Measurements from ENCODE around the gene RNASEH2C. TPM values are rescaled to one million over a fixed set of nuclear protein-coding genes. Genes with fewer than 3 reads are reported as not detected.
"Not testable (repeated sequence)": the region's sequence is repeated elsewhere in the genome, so short reads cannot be mapped to it uniquely, and the experiment has no call there.

RNASEH2C gene
- polyA plus RNA-seq, 1 donor (not counting 4 experiments of a cell fraction or from before 2014, with no cell fraction given), result 18.5 TPM

DNA sequence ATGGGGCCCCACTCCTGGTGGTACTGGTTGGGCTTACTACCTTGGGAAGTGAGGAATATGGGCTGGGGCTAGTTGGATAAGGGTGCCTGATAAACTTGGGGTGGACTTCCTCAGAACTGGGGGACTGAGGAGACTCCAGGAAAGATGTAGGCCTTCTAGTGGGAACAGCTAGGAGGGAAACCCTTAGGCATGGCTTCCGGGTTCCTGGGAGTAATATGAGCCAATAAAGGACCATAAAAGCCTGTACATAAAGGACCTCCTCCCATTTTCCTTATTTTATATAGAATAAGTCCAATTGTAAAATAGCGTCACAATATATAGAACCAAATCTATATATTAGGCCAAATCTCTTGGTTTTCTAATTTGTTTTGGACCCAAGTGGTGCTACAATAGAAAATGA, 18.4 kb upstream of the RNASEH2C start:
- dilution Hi-C loops (cut with MboI; ENCODE audit: extremely low pct_ligation_motif_present, low sequenced_read_pairs), result no loop called here
- H3K9ac ChIP-seq (ENCODE audit: control insufficient read depth, extremely low read depth, insufficient read depth, low read length), result no peak overlapping the region
- peaks cover 5% of the 10 kb centered on the region for H3K27me3 ChIP-seq (ENCODE audit: control insufficient read depth, extremely low read depth, insufficient read depth, low read length)
- H3K27ac ChIP-seq (ENCODE audit: control insufficient read depth, insufficient read depth, low read length), result no peak overlapping the region
- H3K9me1 ChIP-seq (ENCODE audit: control insufficient read depth, extremely low read depth, insufficient read depth, low read length), result no peaks in the 10 kb centered on the region
- H3K9me3 ChIP-seq (ENCODE audit: control insufficient read depth, low read depth, low read length), result peaks cover 2% of the 10 kb centered on the region
- no peak overlapping the region for H3K4me3 ChIP-seq (ENCODE audit: control insufficient read depth in 2 of 3, extremely low read depth in 1 of 3, insufficient read depth in 2 of 3, low read depth in 1 of 3, low read length in 3 of 3)
- no peak overlapping the region for H3K4me2 ChIP-seq (ENCODE audit: control insufficient read depth, extremely low read depth, insufficient read depth, low read depth, low read length)
- H3K79me2 ChIP-seq (ENCODE audit: control insufficient read depth, insufficient read depth, low read length), result no peaks in the 10 kb centered on the region
- TF ChIP-seq, protein P1, sequence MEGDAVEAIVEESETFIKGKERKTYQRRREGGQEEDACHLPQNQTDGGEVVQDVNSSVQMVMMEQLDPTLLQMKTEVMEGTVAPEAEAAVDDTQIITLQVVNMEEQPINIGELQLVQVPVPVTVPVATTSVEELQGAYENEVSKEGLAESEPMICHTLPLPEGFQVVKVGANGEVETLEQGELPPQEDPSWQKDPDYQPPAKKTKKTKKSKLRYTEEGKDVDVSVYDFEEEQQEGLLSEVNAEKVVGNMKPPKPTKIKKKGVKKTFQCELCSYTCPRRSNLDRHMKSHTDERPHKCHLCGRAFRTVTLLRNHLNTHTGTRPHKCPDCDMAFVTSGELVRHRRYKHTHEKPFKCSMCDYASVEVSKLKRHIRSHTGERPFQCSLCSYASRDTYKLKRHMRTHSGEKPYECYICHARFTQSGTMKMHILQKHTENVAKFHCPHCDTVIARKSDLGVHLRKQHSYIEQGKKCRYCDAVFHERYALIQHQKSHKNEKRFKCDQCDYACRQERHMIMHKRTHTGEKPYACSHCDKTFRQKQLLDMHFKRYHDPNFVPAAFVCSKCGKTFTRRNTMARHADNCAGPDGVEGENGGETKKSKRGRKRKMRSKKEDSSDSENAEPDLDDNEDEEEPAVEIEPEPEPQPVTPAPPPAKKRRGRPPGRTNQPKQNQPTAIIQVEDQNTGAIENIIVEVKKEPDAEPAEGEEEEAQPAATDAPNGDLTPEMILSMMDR (optimal IDR thresholded peaks at IDR 0.05 in 1 of 3, IDR thresholded peaks at IDR 0.05 in 1 of 3, conservative IDR thresholded peaks at IDR 0.05 in 1 of 3; ENCODE audit: extremely low read depth in 1 of 3, insufficient read depth in 2 of 3, low read length in 3 of 3), result no peak
- TF ChIP-seq EZH2 (IDR thresholded peaks at IDR 0.05; ENCODE audit: low read length), result no peak
- FAIRE-seq (no peak), DNase-seq (ENCODE audit: low read depth, low spot score) (no peak)
- H3K36me3 ChIP-seq (ENCODE audit: control insufficient read depth in 2 of 2, extremely low read depth in 1 of 2, insufficient read depth in 2 of 2, low read length in 2 of 2), result no peaks in the 10 kb centered on the region
- no peak overlapping the region for H2AFZ ChIP-seq (ENCODE audit: control insufficient read depth, low read length)
- no peaks in the 10 kb centered on the region for H4K20me1 ChIP-seq (ENCODE audit: control insufficient read depth, extremely low read depth, insufficient read depth, low read length)
- H3K4me1 ChIP-seq (ENCODE audit: control insufficient read depth, extremely low read depth, insufficient read depth, low read length), result no peaks in the 10 kb centered on the region

- dilution Hi-C loops (cut with MboI; ENCODE audit: extremely low pct_ligation_motif_present, low sequenced_read_pairs), result no loop called here
- no peaks in the 10 kb centered on the region for H3K4me1 ChIP-seq (ENCODE audit: control insufficient read depth, extremely low read depth, insufficient read depth, low read length)
Measured at GRCh38 chr11:65736810-65737209, 16.2 kb upstream of the RNASEH2C start.

DNA sequence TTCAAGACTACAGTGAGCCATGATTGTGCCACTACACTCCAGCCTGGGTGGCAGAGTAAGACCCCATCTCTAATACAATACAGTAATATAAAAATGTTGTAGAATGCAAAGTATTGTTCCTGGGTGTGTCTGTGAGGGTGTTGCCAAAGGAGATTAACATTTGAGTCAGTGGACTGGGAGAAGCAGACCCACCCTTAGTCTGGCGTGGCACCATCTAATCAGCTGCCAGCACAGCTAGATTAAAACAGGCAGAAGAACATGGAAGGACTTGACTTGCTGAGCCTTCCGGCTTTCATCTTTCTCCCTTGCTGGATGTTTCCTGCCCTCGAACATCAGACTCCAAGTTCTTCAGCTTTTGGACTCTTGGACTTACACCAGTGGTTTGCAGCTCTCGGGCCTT, 14.5 kb upstream of the RNASEH2C start:
- H3K4me1 ChIP-seq (ENCODE audit: control insufficient read depth, extremely low read depth, insufficient read depth, low read length), result not testable (repeated sequence)

More at GRCh38 chr11:65736810-65737209, 16.2 kb upstream of the RNASEH2C start:
- TF ChIP-seq EZH2 (IDR thresholded peaks at IDR 0.05; ENCODE audit: low read length), result no peak
- TF ChIP-seq, protein P1 (optimal IDR thresholded peaks at IDR 0.05 in 1 of 3, IDR thresholded peaks at IDR 0.05 in 1 of 3, conservative IDR thresholded peaks at IDR 0.05 in 1 of 3; ENCODE audit: extremely low read depth in 1 of 3, insufficient read depth in 2 of 3, low read length in 3 of 3), result no peak
- Histone ChIP-seq H3K9me1 (ENCODE audit: control insufficient read depth, extremely low read depth, insufficient read depth, low read length) (no peaks in the 10 kb centered on the region), H3K4me2 (ENCODE audit: control insufficient read depth, extremely low read depth, insufficient read depth, low read depth, low read length) (no peak overlapping the region), H3K79me2 (ENCODE audit: control insufficient read depth, insufficient read depth, low read length) (no peaks in the 10 kb centered on the region), H4K20me1 (ENCODE audit: control insufficient read depth, extremely low read depth, insufficient read depth, low read length) (no peaks in the 10 kb centered on the region), H3K27ac (ENCODE audit: control insufficient read depth, insufficient read depth, low read length) (no peak overlapping the region), H3K36me3 (ENCODE audit: control insufficient read depth in 2 of 2, extremely low read depth in 1 of 2, insufficient read depth in 2 of 2, low read length in 2 of 2) (no peaks in the 10 kb centered on the region), H2AFZ (ENCODE audit: control insufficient read depth, low read length) (no peak overlapping the region), H3K9me3 (ENCODE audit: control insufficient read depth, low read depth, low read length) (peaks cover 2% of the 10 kb centered on the region), H3K4me3 (ENCODE audit: control insufficient read depth in 2 of 3, extremely low read depth in 1 of 3, insufficient read depth in 2 of 3, low read depth in 1 of 3, low read length in 3 of 3) (no peak overlapping the region), H3K27me3 (ENCODE audit: control insufficient read depth, extremely low read depth, insufficient read depth, low read length) (no peaks in the 10 kb centered on the region), H3K9ac (ENCODE audit: control insufficient read depth, extremely low read depth, insufficient read depth, low read length) (no peak overlapping the region)
- FAIRE-seq, result no peak
- DNase-seq (ENCODE audit: low read depth, low spot score), result no peak

More for the DNA sequence above, 14.5 kb upstream of the RNASEH2C start:
- H3K27me3 ChIP-seq (ENCODE audit: control insufficient read depth, extremely low read depth, insufficient read depth, low read length); H3K4me3 ChIP-seq (ENCODE audit: control insufficient read depth in 2 of 3, extremely low read depth in 1 of 3, insufficient read depth in 2 of 3, low read depth in 1 of 3, low read length in 3 of 3); H3K9me3 ChIP-seq (ENCODE audit: control insufficient read depth, low read depth, low read length); H2AFZ ChIP-seq (ENCODE audit: control insufficient read depth, low read length); DNase-seq (ENCODE audit: low read depth, low spot score); FAIRE-seq; dilution Hi-C loops (cut with MboI; ENCODE audit: extremely low pct_ligation_motif_present, low sequenced_read_pairs); H3K36me3 ChIP-seq (ENCODE audit: control insufficient read depth in 2 of 2, extremely low read depth in 1 of 2, insufficient read depth in 2 of 2, low read length in 2 of 2); H3K79me2 ChIP-seq (ENCODE audit: control insufficient read depth, insufficient read depth, low read length); H4K20me1 ChIP-seq (ENCODE audit: control insufficient read depth, extremely low read depth, insufficient read depth, low read length); H3K4me2 ChIP-seq (ENCODE audit: control insufficient read depth, extremely low read depth, insufficient read depth, low read depth, low read length); H3K27ac ChIP-seq (ENCODE audit: control insufficient read depth, insufficient read depth, low read length); H3K9ac ChIP-seq (ENCODE audit: control insufficient read depth, extremely low read depth, insufficient read depth, low read length); H3K9me1 ChIP-seq (ENCODE audit: control insufficient read depth, extremely low read depth, insufficient read depth, low read length): not testable (repeated sequence)

Data from keratinocyte (primary cell).